TTC549 (cell line): ENCODE data around the gene RALGAPA2.
"Not testable (repeated sequence)": the region's sequence is repeated elsewhere in the genome, so short reads cannot be mapped to it uniquely, and the experiment has no call there.

Source experiments
- FAIRE-seq: peaks from 2 replicates; lab custom pipeline; 2012; peaks lifted over from hg19 to GRCh38; lab: Jason Lieb, UNC

Gene RALGAPA2

DNA sequence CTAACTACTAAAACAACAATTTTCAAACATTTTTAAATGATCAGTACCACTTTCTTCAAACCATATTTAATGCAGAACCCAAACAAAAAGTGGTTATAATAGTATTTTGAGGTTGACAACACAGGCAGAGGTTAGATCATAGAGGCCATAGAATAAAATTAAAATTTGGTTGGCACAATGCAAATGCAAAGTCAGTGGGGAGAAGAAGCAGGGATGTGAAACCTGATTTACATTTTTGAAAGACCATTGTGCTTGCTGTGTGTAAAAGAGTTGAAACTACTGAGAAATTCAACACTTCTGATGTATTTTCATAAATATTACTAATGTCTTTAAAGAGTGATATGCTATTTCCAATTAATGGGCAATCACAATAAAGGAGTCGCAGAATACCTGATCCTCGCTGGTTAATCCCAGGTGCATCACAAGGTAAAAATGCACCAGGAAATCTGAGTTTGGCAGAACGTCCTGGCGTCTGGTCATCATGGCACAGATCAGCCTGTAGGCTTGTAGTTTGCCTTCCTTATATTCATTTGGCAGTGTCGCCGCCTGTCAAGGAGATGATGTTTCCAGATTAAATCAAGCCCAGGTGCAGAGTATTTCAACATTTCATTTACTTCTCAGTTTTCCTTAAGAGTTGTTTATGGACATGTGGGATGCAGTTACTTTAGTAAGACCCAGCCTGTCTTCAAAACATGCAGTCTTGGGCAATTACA lies 141.2 kb downstream of the RALGAPA2 start:
- no peak for FAIRE-seq

DNA sequence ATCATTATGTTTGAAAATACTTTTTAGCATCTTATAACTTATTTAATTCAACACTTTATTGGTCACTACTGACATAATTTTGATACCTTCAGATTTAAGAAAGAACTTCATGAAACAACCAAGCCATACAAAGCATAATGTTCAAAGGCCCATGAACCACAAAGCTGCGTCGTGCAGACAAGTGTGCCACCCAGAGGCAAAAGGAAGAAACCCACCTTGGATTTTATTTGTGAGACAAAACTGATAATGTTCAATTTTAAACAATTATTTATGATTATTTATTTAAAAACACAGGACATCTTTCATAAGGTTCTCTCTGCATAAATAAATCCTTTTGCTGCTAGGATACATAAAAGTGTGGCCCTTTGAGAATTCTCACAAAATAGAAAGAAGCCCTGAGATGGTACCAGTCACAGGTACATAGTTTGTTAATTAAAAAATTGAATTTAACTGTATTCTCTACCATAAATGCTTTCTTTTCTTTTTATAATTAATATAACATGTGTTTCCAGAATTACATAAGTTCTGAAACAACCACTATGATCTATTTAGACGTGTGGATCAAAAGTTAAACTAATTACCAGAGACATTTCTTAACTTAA lies 143.7 kb downstream of the RALGAPA2 start:
- peak; percentile 91 for FAIRE-seq

DNA sequence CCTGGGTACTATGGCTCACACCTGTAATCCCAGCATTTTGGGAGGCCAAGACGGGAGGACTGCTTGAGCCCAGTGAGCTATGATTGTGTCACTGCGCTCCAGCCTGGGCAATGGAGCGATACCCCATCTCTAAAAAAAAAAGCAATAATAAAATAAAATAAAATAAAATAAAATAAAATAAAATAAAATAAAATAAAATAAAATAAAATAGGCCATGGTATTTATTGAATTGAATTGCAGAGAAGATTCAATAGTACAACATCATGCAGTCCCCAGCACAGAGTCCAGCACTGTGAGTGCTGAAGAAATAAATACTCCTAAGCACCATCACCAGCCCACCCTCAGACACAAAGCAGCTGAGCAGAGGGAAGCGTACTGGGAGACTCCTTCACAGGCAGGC lies 144.7 kb downstream of the RALGAPA2 start:
- FAIRE-seq = no peak

DNA sequence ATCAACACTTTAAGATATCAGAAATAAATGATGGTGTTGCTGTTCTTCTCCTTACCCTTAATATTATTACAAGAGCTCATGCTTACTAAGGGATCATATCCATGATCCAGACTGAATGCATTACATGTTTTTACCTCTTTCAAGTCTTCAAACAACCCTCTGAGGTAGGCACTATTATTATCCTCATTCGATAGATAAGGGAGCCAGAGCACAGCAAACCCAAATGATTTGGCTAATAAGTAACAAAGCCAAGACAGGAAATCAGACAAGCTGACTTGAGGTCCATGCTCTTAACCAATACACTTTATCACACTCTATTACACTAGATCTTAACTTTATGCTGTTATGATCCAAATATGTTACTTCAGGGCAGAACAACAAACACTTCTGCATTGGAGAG lies 145.9 kb downstream of the RALGAPA2 start:
- no peak for FAIRE-seq

DNA sequence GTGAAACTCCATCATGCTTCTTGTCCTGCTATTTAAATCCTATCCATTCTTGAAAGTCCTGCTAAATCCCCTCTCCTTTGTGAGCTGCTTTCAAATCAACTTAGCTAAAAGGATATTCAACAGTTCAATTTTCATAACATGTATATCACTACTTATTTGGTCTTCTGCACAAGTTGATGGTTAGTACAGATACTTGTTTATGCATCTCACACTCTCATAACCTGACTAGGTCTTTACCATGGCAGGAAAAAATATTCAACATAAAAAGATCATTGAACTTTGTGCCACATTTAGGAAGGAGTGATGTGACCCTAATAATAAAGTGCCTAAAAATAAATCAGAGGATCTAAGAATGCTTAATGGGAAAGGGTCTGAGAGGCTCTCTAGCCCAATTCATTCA lies 148.2 kb downstream of the RALGAPA2 start:
- no peak for FAIRE-seq

DNA sequence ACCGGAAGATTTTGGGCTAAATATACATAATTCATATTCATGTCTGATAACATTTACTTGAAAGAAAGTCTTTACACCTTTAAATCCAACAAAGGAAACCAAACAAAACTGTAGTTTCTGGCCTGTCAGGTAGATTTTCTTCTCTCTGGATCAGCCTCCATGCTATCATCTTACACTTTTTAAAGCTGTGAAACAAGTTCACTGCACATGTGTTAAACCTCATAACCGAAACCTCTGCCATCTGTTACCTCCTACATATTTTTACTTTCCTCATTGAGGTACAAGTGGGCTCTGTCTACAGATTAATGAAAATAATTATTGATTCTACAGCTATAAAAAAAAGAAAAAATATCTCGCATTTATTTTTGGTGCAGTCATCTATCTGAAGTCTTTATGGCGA lies 149.9 kb downstream of the RALGAPA2 start:
- no peak for FAIRE-seq

DNA sequence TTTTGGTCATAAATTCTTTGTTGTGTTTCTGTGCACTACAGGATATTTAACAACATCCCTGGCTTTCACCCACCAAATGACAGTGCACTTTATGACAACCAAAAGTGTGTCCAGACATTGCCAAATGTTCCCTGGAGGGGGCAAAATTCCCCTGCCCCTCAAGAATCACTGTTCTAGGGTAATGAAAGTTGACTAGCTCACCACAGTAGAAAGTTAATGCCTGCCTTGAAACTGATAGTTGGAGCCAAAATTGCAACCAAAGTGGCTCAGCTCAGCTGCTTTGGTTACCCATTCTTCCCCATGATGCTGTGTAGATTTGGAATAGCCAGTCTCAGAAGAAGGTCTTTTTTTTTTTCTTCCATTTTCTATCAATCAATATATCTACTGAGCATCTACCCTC lies 150.6 kb downstream of the RALGAPA2 start:
- no peak for FAIRE-seq

DNA sequence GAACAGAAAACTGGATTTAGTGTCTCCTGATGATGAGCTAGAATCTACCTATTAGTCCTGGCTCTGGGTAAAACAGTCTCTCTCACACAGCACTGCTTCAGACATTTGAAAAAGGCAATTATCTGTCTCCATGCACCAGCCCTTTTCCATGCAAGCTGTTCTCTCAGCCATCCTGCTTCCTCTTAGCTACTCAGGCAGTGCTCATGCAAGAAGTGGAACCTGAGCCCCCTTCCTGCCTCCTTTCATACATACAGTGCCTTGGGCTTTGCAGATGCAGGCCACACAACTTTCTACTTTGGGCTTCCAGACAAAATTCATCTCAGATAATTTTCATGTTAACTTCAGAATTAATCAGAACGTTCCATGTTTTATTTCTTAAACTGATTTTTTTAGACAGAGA lies 151.3 kb downstream of the RALGAPA2 start:
- FAIRE-seq = no peak

DNA sequence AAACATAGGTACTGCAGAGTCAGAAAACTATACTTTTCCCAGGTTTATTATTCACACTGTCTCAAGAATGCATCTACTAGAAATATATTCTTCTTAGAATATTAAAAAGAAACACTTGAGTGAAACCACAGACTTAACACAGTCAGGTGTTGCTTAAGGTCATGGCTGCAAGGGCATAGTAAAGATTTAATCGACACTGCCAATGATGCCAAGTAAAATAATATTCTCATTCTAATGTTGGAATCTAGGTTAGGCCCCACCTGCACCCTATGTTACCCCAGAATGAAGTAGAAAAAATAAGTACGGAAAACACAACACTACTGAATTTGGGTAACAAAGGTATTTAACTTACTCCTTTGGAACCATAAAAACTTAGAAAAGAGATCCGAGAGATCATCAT lies 155.0 kb downstream of the RALGAPA2 start:
- FAIRE-seq = no peak

DNA sequence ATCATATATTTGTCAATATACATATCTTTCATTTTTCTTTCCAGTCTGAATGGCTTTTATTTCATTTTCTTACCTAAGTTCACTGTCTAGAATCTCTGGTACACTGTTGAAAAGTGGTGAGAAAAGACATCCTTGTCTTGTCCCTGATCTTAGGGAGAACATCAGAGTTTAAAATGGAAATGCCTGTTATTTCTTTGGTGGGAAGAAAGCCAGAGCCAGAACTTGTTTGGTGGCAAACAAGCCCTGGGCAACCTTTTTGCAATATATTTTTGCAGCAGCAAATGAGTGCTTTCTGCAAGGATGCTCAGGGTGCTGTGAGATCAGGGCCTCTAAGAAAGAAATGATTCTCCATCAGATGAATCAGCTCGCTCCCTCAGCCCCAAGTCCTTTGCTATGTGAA lies 156.6 kb downstream of the RALGAPA2 start:
- FAIRE-seq = no peak

DNA sequence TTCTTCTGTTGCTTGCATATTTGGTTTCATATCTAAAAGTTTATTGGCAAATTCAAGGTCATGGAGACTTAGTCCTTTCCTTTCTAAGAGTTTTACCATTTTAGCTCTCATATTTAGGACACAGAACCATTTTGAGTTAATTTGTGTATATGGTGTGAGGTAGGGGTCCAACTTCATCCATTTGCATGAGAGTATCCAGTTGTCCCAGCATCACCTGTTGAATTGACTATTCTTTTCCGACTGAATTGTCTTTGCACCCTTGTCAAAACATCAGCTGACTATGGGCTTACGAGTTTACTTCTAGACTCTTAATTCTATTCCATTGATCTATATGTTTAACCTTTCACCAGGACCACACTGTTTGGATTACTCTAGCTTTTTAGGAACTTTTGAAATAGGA lies 157.5 kb downstream of the RALGAPA2 start:
- no peak for FAIRE-seq

DNA sequence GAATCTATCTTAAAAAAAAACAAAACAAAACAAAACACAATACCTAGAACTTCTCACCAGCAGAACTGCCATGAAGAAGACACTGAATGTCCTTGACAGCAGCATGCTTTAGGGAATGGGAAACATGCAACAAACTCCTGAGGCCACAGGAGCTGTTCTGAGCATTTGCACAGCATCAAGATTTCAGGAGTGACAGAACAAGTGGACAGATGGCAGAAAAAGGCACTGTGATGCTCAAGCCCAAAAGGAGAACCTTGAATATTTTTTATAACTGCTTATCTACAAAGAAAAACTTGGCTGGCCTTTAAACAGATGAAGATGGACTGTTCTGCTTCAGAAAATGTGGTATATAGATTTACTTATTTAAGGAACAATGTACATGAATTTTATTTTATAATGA lies 158.9 kb downstream of the RALGAPA2 start:
- no peak for FAIRE-seq

DNA sequence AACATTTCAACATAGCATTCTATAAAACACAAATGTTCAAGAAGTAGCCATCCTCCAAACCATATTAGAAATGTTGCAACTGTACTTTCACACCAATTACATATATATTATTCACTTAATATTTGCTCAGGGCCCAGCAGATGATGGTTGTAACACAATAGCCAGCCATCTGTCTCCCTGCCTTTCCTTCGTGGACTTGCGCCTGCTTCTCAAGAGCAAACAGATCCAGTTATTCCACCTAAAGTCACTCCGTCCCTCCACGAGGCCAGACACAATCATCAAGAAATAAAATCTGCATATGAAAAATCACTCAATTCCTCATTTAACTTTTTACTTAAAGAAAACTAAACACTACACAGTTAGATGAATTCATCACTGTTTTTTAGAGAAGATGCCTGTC lies 160.4 kb downstream of the RALGAPA2 start:
- no peak for FAIRE-seq

DNA sequence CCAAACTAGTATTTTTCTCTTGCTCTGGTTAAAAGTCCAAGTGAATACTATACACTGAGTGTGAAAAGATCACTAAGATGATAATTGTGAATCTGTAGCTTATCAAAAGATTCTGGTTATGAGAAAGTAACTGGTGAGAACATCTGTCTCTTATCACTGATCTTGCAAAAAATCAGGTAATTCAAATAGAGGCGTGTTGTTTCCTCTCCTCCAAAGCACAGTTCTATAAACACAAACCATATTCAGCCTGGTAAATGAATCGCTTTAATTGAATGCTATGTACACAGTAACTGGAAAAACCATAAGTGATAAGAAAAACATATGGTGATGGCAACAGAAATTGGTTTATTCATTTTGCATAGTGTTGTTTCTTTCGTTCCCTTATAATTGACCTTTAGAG lies 161.0 kb downstream of the RALGAPA2 start:
- FAIRE-seq = no peak

DNA sequence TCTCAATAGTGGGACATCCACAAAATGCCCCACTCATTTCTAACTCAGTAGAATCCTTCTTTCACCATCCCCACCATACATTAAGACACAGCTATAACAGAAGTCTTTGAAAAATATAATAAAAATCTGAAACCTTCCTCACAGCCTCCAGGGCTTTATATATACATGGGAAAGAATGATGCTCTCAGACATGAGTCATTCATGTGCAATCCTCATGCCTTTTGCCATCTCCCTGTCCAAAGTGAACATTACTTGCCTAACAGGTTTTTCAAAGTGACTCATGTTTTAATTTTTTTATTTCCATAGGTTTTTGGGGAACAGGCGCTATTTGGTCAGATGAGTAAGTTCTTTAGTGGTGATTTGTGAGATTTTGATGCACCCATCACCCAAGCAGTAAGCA lies 162.7 kb downstream of the RALGAPA2 start:
- FAIRE-seq = no peak

DNA sequence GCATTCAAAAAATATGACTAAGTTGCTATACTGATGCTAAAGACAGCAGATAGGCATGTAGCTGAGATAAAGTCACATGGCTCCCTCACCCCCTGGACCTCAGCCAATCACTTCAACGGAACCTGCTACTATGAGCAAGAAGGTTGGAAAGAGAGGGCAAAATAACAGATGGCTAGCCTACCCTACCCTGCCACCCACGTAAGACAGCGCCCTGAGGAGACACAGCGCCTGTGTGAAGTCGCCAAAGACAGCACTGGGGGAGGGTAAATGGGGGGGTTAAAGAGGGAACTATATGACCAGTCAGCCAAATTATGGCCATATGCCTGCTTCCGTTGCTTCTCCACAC lies 163.2 kb downstream of the RALGAPA2 start:
- no peak for FAIRE-seq

DNA sequence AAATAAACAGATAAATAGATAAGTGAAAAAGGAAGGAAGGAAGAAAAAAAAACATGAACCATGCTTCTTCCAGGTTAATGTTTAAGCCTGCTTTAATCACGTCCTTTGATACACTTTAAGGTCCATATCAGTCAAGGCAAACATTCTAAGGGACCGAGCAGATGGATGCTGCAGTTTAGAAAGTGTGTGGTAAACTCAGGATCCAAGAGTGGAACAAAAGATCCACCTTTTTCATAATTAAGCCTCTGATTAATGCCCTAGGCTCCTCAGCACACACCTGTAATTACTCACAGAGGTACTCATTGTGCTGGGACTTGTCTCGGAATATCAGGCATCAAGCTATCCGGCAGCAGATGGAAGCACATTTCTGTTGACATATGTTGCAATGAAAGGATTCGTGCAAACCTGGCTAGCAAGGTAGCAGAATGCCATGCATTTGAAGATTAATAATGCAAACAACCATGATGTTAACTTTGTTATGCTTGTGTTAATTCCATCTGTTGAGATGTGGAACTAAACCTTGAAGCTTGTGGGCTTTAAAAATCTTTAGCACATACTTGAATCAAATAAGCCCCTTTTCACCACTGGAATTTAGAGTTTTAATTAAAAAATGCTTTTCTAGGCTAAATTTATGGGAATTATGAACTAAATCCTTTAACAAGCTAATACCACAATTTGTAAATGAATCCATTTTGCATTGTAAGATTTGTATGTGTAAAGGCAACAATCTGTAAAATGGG lies 163.7 kb downstream of the RALGAPA2 start:
- no peak for FAIRE-seq

DNA sequence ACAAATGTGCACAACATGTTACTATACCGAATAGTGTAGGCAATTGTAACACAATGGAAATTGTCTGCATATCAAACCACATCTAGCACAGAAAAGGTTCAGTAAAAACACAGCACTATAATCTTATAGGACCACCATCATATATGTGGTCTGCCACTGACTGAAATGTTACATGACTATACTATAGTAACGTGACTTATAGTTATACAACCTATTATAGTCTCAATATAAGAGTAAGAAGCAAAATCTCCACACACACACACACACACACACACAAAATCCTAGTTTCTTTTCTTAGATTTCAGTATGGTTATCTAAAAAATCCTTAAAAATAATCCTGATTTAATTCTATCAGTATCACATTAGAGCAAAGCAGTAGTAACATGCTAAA lies 164.6 kb downstream of the RALGAPA2 start:
- no peak for FAIRE-seq

DNA sequence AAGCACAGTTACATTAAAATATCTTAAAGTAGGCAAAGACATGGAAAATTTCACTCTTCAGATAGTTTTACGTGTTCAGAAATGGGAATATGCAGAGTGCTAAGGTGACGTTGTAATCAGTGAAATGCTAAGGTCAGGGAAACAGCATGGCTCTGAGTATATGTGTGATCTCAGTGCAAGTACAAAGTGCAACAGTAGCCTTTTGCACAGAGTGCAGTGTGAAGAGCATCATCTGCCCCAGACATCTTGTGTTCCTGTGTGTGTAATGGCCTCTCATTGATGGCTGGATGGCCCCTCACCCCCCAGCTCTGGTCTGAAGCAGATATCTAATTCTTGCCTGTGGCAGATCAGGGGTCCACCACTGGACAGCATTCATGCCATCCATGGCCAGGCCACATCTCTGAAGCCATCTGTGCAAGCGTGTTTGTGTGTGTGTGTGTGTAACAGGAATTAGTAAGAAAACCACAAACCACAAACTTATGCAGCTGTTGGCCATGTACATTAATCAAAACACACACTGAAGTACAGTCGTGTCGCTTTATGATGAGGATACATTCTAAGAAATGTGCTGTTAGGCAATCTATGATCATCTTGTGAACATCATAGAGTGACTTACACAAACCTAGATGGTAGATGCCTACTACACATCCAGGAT lies 165.1 kb downstream of the RALGAPA2 start:
- FAIRE-seq = no peak

DNA sequence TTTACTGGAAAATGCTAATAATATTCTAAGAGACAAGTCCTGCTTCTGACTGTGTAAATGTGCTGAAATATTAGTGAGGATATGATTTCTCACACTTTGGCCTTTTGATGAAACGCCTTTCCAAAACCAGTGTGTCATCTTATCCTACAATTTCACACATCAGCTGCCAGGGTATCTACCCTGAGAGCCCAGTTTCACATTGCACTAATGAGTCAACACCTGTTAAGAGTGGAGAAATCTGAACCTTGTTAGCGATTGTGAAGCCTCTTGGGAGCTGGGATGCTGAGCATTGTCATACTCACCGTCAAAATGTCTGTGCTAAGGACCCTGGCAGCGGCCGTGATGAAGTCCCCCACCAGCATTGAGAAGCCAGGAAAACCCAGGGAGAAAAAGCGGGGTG lies 166.0 kb downstream of the RALGAPA2 start:
- FAIRE-seq = no peak

DNA sequence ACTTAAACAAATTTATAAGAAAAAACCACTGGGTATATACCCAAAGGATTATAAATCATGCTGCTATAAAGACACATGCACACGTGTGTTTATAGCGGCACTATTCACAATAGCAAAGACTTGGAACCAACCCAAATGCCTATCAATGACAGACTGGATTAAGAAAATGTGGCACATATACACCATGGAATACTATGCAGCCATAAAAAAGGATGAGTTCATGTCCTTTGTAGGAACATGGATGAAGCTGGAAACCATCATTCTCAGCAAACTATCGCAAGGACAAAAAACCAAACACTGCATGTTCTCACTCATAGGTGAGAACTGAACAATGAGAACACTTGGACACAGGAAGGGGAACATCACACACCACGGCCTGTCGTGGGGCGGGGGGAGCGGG lies 169.1 kb downstream of the RALGAPA2 start:
- FAIRE-seq = not testable (repeated sequence)

DNA sequence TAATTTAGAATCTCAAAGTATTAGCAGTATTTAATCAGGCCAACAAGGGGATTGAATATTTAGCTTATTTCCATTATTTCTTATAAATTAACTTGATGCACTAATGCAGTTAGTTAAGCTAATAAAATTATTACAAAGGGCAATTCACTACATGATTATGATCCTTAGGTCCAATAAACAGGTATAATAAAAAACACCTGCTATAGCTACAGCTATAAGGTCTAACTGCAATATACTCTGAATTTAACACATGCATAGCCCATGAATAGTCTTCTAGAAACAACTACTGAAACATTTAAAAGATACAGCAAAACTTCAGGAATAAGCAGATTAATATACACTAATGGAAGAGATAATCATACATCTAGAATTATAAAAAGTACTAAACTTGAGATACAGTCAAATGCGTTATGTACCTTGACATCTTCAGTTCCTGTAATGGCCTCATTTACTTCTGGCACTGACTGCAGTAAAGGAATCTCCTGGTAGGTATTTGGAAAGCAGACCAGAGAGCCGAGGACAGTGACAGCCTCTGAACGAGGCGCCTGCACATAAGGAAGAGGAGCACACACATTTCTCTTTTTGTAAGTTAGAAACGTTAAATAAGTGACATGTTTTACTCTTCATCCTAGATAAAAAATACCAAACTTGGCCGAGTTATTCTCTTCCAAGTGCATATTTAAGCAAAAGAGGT lies 176.1 kb downstream of the RALGAPA2 start:
- no peak for FAIRE-seq

DNA sequence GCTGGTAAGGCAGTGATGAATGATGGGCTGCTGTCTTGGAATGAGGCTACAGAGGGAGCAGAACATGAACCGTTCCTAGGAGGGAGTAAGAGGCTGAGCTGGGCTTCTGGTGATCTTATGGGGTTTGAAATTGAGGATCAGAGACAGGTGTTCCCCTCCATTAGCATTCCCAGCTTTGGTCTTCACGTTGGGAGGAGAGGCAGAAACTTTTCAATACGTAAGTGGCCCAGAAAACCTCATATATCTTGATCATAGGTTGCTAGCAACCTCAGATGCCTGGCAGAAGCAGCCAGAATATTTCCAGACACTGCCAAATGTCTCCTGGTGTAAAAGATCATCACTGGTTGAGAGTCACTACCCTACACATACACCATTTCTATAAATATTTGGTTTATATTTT lies 177.4 kb downstream of the RALGAPA2 start:
- FAIRE-seq = no peak
